Measurements from ENCODE around the gene PHACTR3. TPM values are rescaled to one million over a fixed set of nuclear protein-coding genes. Genes with fewer than 3 reads are reported as not detected.
"Not testable (repeated sequence)": the region's sequence is repeated elsewhere in the genome, so short reads cannot be mapped to it uniquely, and the experiment has no call there.

PHACTR3 gene
- total and polyA plus RNA-seq, 2 of the 8 experiments (the other 6 are each of a cell fraction or from before 2014, with no cell fraction given): 0.05 to 0.13 TPM

DNA sequence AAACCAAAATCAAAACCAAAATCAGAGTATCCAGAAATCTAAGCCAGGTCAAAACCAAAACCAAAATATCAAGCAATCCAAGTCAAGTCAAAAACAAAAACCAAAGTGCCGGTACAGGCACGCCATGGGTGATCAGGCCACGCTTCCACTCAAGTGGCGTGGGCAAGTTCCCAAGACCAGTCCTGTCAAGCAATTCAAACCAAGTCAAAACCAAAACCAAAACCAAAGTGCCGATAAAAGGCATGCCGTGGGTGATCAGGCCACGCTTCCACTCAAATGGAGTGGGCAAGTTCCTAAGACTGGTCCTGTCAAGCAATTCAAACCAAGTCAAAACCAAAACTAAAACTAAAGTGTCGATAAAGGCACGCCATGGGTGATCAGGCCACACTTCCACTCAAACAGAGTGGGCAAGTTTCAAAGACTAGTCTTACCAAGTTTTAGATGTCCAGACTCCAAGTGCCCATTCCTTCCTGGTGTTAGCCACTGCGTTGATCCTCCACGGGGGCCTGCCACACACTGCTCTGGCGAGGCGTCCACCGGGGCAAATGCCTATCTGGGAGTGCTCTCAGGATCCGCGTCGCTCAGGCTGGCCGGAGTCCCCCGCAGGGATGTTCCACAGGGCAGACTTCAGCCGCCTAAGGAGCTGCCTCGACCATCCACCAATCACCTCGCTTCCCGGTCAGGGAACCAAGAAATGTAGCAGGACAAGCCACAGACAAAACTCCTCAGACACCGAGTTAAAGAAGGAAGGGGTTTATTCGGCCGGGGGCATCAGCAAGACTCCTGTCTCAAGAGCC, 46.4 kb upstream of the PHACTR3 start:
- H2BK20ac ChIP-seq (ENCODE audit: low read length); H3K23ac ChIP-seq (ENCODE audit: insufficient read length); H2BK120ac ChIP-seq (replicated peaks; ENCODE audit: low read depth, low read length); H2BK12ac ChIP-seq (ENCODE audit: low read depth, low read length); DNase-seq (ENCODE audit: low read depth in 1 of 2, low spot score in 2 of 2); H2BK15ac ChIP-seq (ENCODE audit: low read length); H4K8ac ChIP-seq (ENCODE audit: extremely low read depth, insufficient read depth, low read length); H4K91ac ChIP-seq (replicated peaks; ENCODE audit: insufficient read length, low read length); H2AFZ ChIP-seq (ENCODE audit: low read length); FAIRE-seq; H3K36me3 ChIP-seq (ENCODE audit: control insufficient read depth in 2 of 4, insufficient read depth in 4 of 4, low read length in 3 of 4); H3K56ac ChIP-seq (replicated peaks; ENCODE audit: insufficient read length, low read depth, low read length); H3K27me3 ChIP-seq (replicated peaks in 1 of 4; ENCODE audit: control insufficient read depth in 3 of 4, extremely low read depth in 1 of 4, insufficient read depth in 3 of 4, low read length in 3 of 4); CTCF ChIA-PET (ENCODE audit: partially characterized antibody); H4K5ac ChIP-seq (ENCODE audit: insufficient read length, low read depth, low read length); H3K4me3 ChIP-seq (ENCODE audit: extremely low read depth in 1 of 4, insufficient read depth in 2 of 4, low read depth in 3 of 4, low read length in 4 of 4); POLR2A ChIA-PET (ENCODE audit: partially characterized antibody); H3K18ac ChIP-seq (ENCODE audit: extremely low read depth, low read length); H2AK5ac ChIP-seq (ENCODE audit: low read depth, low read length); H3K9ac ChIP-seq (replicated peaks in 1 of 4; ENCODE audit: extremely low read depth in 1 of 4, low read depth in 3 of 4, low read length in 3 of 4); H3K23me2 ChIP-seq (ENCODE audit: low read depth, low read length); H3K4ac ChIP-seq (replicated peaks; ENCODE audit: insufficient read length, low read depth, low read length); H3K79me2 ChIP-seq (ENCODE audit: control insufficient read depth in 1 of 2, insufficient read depth in 2 of 2, low read length in 2 of 2); H2BK5ac ChIP-seq (ENCODE audit: low read depth, low read length); H3K14ac ChIP-seq (ENCODE audit: insufficient read length); H3K27ac ChIP-seq (ENCODE audit: low read depth, low read length); H3K4me1 ChIP-seq (replicated peaks in 1 of 4; ENCODE audit: control insufficient read depth in 3 of 4, insufficient read depth in 4 of 4, low read length in 3 of 4); H4K20me1 ChIP-seq (replicated peaks in 1 of 2; ENCODE audit: control insufficient read depth in 1 of 2, insufficient read depth in 2 of 2, low read length in 2 of 2); H3K79me1 ChIP-seq (ENCODE audit: low read depth, low read length); H3K4me2 ChIP-seq (ENCODE audit: insufficient read depth in 1 of 2, low read depth in 2 of 2, low read length in 2 of 2): not testable (repeated sequence)
- H3K9me3 ChIP-seq (ENCODE audit: insufficient read depth in 2 of 2, low read depth in 1 of 2, low read length in 1 of 2): peaks cover 36 to 49% of the 10 kb centered on the region in 2 experiments; a peak in 3 of 4 replicates
- 89% methylated on average over 23 of the region's 26 CpGs; no CpG with 5 or more reads in 1 of the 2 experiments for WGBS, 2 experiments (ENCODE audit: extremely low coverage in 1 of 2, insufficient coverage in 1 of 2, insufficient read length in 1 of 2, insufficient replicate concordance in 2 of 2, low coverage in 1 of 2, low lambda C conversion rate in 2 of 2, missing lambda C conversion rate in 1 of 2)
